GM19438 (cell line): ENCODE measurements around the gene PTX3.

Source experiments
- ATAC-seq: cut with Tn5 transposase; IDR thresholded peaks from one replicate; pipeline ENCODE4 v1.9.1; 2021; ENCODE audit warnings: low read depth; ENCODE audit not compliant: unreplicated experiment

The PTX3 gene

DNA sequence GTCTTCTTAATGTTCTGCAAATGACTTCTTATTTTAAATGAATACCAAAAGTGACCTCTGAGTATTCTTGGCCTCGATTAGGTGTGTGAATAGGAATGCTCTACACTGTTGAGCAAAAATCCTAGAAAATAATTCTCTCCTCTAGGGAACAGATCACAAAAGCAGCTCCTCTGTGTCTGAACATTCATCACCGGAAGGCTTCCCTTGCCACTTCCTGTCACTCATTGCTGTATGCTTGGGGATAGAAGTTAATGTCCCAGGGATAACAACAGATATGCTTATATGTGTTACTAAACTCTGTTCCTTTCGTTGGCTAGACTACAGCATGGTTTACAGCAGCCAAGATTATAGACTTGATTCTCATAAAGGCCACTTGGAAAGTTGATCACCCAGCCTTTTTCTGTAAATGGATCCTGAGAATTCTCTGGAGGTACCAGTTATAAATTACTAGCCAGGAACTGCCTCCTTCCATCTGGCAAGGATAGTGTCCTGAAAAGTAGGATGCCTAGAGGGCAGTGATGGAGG is 16.0 kb upstream of the PTX3 start:
- ATAC-seq, result no peak

DNA sequence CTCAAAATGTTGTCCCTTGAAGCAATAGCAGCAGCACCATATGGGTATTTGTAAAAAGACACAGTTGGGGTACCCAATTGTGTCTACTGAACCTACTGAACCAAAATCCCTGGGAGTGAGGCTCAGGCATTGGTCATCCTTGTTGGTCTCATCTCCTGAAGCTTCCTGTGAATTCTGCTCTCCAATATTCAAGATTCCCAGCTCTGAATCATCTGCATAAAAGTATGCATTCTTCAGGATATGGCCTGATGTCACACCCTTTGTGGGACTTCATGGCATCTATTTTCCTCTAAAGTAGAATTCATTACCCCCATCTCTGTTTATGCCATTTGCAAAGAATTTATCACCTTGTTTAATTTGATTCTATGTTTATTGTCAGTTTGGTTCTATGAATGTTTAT is 13.3 kb upstream of the PTX3 start:
- no peak for ATAC-seq

DNA sequence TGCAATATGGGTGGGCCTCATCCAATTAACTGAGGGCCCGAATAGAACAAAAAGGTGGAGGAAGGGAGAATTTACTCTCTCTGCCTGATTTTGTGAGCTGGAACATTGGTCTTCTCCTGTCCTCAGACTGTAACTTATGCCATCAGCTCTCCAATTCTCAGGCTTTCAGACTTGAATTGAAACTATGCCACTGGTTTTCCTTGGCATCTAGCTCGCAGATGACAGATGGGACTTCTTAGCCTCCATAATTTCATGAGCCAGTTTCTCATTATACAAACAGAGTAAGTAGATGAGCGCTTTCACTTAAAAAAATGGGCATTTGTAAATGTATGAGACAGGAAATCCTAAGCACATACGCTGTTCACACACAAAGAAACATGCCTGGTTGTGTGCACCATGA is 8.7 kb upstream of the PTX3 start:
- no peak for ATAC-seq

DNA sequence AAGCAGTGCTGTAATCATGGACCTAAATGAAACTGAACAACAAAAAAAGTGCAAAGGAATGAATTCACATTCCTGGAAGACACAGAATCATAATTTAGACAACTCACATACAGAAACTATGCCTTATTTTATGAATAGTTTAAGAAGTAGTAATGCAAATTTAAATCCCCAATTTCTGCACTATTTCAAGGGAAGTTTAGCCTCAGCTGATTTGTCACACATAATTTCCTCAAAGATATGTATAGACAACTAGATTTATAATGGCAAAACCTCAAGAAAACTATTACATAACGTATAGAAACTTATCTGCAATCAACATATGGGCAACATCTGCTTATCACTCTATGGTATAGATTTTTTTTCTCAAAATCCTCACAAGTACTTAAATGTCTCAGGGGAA is 7.8 kb upstream of the PTX3 start:
- ATAC-seq, result no peak

DNA sequence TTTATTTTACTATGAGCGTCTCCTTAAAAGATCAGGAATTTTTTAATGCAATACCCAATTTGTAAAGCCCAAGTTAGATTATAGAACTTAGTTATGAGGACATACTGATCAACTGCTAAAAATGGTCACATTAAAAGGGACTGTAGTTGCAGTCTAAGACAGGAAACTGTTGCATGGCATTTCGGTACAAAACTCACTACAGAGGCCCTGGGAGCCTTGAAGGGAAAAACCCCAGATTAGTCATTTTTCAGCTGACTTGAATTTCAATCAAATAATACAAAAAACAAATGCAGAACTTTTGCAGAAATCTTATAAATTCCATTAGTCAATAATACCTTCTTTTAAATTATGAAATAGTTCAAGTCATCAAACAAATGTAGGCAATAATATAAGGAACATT is 6.9 kb upstream of the PTX3 start:
- ATAC-seq, result no peak

DNA sequence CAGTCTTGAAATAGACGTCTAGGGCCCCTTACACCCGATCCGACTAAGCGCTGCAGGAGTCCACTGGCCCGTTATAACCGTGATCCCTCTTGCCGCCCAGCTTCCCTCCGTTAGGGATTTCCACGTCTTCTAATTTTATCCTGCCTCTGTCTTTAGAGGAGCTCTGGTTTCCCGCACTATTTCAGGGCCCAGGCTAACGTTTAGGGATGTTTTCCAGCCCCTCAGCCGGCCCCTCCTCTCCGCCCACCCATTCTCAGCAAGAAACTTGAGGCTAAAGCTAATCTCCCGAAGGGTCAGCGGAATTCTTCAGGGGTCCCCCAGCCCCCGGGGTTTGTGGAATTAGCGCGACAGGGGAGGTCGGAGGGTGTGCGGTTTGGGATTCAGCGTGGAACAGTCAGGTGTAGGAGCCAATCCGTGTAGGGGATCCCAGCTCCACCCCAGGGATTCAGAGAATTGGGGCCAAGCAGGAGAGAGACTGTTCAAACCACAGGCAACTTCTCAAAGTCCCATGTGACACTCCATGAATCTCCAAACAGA is 1.6 kb downstream of the PTX3 start:
- no peak for ATAC-seq

DNA sequence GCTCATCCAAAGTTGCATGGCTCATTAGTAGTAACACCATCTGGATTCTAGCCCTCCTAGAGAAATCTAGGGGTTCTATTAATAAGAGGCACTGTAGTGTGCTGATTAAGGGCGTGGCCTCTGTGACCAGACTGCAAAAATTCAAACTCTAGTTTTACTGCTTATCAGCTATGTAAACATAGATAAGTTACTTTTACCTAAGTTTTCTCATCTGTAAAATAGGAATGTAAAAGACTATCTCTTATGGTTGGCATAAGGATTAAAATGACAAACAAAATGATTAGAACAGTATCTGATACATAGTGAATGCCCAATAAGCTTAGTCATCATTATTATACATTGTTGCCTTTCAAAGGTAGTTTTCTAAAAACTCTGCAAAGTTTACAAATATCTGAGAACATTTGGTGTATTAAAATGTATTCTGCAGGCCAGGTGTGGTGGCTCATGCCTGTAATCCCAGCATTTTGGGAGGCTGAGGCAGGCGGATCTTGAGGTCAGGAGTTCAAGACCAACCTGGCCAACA is 4.5 kb downstream of the PTX3 start:
- no peak for ATAC-seq

DNA sequence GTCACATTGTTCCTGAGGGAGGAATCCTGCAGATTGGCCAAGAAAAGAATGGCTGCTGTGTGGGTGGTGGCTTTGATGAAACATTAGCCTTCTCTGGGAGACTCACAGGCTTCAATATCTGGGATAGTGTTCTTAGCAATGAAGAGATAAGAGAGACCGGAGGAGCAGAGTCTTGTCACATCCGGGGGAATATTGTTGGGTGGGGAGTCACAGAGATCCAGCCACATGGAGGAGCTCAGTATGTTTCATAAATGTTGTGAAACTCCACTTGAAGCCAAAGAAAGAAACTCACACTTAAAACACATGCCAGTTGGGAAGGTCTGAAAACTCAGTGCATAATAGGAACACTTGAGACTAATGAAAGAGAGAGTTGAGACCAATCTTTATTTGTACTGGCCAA is 6.1 kb downstream of the PTX3 start:
- no peak for ATAC-seq

DNA sequence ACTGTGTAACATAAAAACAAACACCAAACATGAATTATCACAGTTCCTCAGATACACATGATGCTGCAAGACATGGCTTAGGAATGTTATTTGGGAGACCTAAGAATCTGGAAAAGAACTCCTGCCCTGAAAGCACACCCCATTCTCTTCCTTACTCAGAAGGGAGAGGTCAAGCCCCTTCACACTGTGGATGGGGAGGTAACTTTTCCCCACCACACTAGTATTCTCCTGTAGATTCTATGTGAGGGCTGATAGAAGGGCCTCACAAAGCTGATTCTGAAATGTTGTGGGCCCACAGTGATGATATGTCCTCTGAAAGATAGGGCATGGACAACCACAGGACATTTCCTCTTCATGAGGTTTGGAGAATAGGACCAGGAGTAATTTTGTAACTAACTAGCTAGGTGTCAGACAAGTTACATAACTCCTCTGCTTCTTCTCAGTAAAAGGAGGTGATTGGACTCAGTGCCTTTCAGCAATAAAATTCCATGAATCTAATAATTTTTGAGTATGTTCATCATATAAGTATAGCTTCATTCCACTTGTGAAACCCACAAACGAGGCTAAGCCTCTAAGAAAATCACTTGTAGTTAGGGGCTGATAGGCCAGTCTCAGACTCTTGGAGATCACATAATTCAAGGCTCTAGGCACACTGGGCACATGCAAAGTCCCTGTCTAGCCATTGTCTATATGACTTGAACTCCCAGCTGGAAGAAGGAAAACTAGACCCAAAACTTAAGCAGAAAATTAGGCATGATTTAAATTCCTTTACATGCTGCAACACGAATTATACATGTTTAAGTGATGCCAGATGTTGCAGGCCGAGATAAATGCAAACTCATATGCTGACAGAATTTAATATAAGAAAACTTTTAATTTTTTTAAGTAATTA is 7.5 kb downstream of the PTX3 start:
- ATAC-seq, result no peak

DNA sequence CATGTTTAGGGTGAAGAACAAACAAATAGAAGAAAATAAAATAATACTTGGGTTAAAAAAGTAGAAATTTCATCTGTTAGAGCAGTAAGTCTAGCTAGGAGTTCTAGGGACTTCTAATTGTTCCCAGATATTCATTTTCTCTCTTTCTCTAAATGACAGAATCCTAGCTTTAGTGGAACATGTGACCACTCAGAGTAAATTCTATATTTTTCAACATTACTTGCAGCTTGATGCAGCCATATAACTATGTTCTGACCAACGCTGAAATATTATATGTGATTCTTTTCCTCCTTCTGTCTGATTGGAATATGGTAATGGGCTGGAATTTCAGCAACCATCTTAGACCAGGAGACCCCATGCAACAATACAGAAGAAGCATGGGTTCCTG is 8.1 kb downstream of the PTX3 start:
- ATAC-seq, result no peak

DNA sequence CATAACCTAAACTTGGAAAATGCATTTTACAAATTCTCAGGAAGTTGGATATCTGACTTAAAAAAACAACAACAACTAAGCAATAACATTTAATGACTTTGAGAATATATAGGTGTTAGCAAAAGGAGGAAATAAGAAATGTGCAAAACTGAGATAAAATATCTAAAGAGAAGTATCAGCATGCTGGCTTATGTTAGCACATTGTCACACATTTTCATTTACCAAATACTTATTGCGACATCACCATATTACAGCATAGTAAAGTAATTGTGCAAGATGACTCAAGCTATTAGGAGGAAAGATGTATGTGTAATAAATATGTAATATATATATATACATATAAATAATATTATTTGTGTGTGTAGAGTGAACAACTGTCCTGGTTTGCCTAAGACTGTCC is 9.2 kb downstream of the PTX3 start:
- no peak for ATAC-seq

DNA sequence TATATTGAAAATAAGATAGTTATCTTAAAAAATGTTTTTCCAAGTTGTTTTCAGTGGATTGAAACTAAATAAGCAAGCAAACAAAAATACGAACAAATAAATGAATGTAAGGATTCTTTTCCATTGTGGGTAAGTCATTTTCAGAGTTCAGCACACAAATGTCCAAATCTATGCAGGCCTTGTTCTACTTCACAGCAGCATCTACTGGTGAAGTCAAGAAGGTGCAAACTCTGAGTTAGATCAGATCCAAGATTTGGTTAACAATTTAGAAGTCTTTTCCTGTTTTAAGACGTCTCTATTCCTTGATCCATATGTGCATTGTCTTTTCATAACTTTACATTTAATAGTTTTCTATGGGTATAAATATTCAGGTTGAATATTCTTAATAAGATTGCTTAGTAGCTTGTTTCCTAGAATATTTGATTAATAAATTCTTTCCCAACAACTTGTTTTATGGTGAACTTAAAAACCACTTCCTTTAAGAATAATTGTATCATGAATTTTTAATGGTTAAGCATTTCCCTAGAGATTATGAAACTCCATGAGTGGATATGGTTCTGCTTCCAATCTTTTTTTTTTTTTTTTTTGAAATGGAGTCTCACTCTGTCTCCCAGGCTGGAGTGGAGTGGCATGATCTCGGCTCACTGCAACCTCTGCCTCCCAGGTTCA is 10.5 kb downstream of the PTX3 start:
- ATAC-seq, result no peak

DNA sequence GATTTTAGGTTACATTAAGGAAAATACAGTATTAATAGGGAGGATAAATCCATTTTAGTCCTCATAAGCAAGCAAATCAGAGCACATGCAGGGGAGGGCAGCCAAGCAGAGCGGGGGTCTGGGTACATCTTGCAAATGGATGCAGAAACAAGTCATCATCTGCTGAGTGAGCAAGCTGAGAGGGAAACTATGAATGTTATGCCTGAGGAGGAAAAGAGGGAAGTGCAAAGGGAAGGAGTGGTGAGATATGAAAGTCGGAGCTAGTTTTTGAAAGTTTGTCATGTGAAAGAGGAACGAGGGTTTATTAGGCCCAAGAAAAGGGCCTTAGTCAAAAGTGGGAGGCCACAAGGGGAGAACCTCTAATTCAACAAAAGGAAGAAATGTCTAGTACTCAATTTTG is 15.4 kb downstream of the PTX3 start:
- ATAC-seq, result no peak

DNA sequence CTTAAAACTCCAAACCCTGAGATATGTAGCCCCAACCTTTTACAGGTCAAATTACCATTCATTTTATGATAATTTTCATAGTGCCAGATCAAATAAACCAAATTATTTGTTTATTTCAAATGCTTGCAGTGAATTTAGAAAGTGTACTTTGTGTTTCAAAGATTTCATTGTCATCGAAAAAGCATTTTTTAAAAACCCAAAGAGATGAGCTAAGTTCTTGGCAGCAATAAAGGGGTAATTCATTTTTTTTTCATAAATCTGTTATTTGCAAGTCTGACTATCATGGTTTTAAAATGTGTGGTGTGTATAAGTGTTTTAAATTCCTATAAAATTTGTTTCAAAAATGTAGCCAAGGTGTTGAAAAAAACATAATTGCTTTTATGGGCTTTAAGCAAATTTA is 17.2 kb downstream of the PTX3 start:
- no peak for ATAC-seq

DNA sequence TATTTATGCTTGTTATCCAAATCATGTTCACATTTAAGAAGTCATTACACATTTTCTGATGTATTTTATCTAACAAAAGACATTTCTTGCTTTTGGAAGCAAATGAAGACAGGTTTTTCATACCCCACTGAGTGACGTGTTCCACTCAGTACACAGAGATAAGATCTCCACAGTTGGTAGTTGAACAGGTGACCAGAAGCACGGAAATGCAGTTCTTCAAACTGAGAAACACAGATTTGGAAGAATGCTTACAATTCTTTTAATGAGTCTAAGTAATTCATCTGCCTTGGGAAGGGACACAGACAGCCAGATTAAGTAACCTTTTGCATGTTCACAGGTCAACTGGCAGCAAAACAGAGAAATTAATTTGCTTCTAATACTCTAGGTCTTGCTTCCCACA is 23.1 kb downstream of the PTX3 start:
- ATAC-seq, result no peak

DNA sequence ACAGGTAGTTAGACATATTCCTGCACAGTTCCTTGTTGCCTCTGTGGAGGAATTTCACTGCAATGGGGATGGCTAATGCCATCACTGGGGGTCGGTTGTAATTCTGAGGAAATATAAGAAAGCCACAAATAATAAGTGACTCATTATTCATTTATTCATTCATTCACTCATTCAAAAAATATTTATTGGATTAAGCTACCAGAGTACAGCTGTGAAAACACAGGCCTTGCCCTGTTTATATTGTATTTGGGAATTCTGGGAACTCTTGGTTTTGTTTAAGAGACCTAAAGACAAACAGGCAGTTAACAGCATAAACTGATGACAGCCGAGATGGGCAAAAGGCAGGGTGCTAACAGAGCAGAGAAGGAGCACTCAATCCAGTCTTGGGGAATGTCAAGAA is 23.6 kb downstream of the PTX3 start:
- no peak for ATAC-seq

DNA sequence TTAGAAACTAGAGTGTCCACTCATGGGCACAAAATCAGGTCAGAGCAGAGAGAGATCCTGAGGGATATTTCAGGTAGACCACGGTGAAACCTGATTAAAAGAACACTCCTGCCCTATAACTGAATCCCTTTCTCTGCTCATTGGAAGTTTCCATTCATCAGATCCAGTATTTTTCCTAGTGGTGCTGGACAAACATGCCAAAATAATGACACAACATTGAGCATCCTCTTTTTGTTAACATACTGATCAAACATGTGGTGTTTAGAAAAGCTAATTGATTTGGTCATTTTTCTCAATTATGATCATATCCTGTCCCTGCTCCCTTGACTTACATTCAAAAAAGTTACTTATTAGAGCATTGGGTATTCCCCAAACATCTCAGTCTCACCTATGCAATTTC is 27.2 kb downstream of the PTX3 start:
- no peak for ATAC-seq

DNA sequence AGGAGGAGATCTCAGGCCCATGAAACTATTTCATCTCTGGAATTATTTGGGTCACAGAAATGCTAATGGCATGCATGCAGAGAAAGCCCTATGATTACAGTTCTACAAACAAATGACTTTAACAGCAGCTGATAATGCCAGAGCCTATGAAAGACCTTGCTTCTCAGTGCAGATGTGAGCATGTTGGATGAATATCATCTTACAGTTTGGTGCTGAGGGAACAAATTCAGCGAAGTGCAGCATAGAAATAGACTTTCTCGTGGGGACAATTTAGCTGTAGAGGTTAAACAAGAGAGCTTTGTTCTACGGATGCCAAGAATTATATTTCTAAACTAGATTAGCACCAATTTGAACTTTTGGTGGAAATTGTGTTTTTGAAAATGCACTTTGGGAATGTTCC is 27.7 kb downstream of the PTX3 start:
- ATAC-seq, result no peak

DNA sequence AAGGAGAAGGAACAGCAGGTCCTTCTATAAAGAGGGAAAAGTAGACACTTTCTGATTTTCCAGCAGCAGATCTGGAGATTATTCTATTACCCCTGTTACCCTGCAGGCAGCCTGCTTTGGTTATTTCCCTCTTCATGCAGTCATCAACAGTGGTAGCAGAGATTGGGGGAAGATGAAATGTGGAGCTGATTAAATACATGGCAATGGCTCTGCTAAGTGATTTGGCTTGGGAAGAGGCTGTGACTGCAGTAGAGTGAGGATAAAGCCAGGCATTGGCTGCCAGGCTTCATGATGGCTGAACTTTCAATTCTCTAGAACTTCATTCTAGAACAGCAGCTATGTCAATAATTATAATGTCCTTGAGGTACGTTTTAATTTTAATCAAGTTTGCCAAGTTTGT is 29.1 kb downstream of the PTX3 start:
- no peak for ATAC-seq

DNA sequence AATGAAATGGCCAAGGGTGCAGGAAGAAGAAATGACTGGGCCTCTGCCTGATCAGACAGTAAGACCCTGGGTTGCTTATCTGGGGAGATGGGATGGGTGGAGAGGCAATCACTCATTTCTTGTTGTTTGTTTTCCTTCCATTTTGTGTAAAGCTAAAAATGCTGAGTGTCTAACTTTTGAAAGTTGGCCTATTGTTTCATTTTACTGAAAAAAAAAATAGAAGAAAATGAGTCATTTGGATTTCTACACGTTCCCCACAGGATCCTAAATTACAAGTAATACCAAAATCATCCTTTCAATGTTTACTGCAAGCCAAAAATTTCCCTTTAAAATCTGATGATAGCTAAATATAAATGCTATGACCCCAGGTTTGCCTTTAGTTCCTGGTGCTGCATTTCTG is 30.6 kb downstream of the PTX3 start:
- no peak for ATAC-seq

DNA sequence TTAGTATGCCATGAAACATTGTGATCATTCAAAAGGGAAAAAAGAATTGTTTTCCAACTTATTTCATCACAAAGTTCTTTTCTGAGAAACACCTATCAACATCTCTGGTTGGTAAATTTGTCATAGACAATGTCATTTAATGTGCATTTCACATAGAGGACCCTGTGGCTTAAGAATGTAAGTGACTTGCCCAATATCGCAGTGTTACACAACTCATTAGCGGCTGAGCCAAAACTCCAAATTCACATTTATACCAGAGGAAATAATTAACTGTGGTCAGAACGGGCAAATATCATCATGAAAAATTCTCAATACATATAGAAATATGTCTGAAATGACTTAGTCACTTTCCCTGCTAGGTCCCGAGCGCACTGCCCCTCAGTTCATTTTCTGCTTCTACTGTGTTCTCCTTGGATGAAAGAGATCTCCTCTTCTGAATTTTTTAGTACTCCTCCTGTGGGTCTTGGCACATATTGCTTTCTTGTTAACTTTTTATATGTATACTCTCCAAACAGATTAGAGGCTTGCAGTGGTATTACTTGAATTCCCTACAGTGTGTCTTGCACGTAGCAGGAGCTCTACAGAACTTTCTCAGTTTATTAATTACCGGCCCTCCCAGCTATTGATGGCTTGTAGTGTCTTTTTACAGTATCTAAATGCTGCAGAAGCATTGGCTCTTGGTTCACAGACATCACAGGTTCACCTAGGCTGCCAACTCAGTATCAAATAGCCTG is 33.1 kb downstream of the PTX3 start:
- ATAC-seq, result no peak
